Stimulated activated CD4-positive, alpha-beta T cell treated with anti-CD3 and anti-CD28 coated beads, TNF-alpha, amount 100 ng/mL, for 1 hour (primary cell): ENCODE results near the gene SMARCA4.
A peak's percentile ranks its signal among the peaks of the same experiment; 100 is the strongest.
"Not testable (repeated sequence)": the region's sequence is repeated elsewhere in the genome, so short reads cannot be mapped to it uniquely, and the experiment has no call there.

Experiments used
- DNase-seq, 3 donors: peaks; one replicate each; pipeline ENCODE4 v3.0.0-alpha.2; 2020; ENCODE audit warnings: low read depth in 3 of 3, low spot score in 1 of 3

Gene SMARCA4

GRCh38 chr19:11059511-11060358 lies 98.9 kb downstream of the SMARCA4 start:
- DNase-seq: no peak

GRCh38 chr19:11061952-11062351 lies 101.1 kb downstream of the SMARCA4 start:
- no peak for DNase-seq

DNA sequence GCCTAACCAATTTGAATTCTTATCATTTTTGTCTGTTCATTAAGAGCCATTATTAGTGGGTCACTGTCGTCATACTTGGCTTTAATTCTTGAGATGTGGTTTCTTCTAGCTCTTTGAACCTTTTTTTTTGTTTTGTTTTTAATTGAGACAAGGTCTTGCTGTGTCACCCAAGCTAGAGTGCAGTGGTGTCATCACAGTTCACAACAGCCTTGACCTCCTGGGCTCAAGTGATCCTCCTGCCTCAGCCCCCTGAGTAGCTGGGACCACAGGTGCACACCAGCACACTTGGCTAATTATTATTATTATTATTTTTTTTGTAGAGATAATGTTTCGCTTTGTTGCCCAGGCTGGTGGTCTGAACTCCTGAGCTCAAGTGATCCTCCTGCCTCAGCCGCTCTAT lies 102.6 kb downstream of the SMARCA4 start:
- no peak for DNase-seq

- no peak for DNase-seq
Observed at GRCh38 chr19:11064831-11065303, 104.0 kb downstream of the SMARCA4 start.

DNA sequence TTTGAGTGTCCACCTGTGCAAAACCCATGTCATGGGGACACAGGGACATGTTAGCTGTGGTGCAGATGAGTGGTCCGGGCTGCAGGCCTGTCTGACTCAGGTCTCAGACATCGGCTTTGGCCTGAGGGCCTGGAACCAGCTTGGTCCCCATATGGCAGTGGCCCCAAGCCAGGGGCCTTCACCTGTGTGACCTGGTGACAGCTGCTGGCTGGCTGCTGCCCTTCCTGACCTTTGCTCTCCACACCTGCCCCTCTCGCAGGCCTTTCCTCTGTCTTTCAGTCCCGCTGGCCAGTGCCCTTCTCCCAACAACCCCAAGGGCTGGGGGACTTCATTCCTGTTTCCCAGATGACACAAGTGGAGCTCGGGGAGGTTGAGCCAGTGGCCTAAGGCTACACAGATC lies 105.5 kb downstream of the SMARCA4 start:
- DNase-seq: no peak

- no peak for DNase-seq
Observed at GRCh38 chr19:11067356-11068113, 106.7 kb downstream of the SMARCA4 start.

DNA sequence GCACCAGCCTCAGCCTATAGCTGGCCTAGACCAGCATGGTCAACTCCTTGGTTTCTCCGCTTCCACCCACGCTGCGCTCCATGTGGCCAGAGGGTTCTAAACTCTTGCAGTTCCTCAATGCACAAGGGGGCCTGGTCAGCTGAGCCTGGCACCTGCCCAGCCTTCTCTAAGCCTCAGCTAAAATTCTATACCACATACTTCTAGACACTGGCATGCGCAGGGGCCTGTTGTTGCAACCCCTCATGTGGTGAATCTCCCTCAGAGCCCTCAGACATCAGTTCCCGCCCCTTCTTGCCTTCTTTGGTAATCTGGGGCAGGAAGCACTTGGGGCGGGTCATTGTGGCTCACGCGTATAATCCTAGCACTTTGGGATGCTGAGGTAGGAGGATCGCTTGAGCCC lies 108.7 kb downstream of the SMARCA4 start:
- DNase-seq: no peak

- no peak for DNase-seq
Observed at GRCh38 chr19:11070123-11070522, 109.3 kb downstream of the SMARCA4 start.

- DNase-seq: no peak
Observed at GRCh38 chr19:11073568-11073967, 112.7 kb downstream of the SMARCA4 start.

DNA sequence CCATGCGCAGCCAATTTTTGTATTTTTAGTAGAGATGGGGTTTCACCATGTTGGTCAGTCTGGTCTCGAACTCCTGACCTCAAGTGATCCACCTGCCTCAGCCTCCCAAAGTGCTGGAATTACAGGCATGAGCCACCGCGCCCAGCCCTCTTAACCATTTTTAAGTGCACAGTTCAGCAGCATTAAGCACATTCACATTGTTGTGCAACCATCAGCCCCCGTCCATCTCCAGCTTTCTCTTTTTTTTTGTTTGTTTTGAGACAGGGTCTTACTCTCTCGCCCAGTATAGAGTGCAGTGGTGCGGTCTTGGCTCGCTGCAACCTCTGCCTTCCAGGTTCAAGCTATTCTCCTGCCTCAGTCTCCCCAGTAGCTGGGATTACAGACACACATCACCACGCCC lies 116.0 kb downstream of the SMARCA4 start:
- DNase-seq: not testable (repeated sequence)

GRCh38 chr19:11078893-11079292 lies 118.1 kb downstream of the SMARCA4 start:
- DNase-seq: no peak

GRCh38 chr19:11079999-11080398 lies 119.2 kb downstream of the SMARCA4 start:
- DNase-seq: no peak

GRCh38 chr19:11087870-11088505 lies 127.2 kb downstream of the SMARCA4 start:
- no peak for DNase-seq

DNA sequence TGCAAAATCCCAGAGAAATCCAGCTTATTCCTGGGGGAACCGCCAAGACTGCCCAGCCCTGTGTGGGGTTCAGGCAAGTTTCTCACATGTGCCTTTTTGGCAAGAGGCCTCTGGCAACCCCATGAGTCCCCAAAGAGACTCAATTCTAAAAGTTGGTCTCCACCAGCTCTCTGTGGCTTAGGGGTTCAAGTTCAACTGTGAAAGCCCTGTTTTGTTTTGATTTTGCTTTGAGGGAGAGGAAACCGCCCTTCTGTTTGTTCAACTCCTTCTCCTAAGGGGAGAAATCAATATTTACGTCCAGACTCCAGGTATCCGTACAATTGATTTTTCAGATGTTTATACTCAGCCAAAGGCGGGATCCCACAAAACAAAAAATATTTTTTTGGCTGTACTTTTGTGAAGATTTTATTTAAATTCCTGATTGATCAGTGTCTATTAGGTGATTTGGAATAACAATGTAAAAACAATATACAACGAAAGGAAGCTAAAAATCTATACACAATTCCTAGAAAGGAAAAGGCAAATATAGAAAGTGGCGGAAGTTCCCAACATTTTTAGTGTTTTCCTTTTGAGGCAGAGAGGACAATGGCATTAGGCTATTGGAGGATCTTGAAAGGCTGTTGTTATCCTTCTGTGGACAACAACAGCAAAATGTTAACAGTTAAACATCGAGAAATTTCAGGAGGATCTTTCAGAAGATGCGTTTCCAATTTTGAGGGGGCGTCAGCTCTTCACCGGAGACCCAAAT lies 127.8 kb downstream of the SMARCA4 start:
- DNase-seq: no peak

- DNase-seq: peak; percentile 38 to 51 (median 49)
Observed at GRCh38 chr19:11089254-11090013, 128.6 kb downstream of the SMARCA4 start, which contains the start of gene LDLR. Gene LDLR (plus strand): TSS chr19:11089463. CDS start chr19:11089549, 86 bp downstream.

DNA sequence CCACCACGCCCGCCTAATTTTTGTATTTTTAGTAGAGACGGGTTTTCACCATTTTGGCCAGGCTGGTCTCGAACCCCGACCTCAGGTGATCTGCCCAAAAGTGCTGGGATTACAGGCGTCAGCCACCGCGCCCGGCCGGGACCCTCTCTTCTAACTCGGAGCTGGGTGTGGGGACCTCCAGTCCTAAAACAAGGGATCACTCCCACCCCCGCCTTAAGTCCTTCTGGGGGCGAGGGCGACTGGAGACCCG lies 129.1 kb downstream of the SMARCA4 start:
- not testable (repeated sequence) for DNase-seq

DNA sequence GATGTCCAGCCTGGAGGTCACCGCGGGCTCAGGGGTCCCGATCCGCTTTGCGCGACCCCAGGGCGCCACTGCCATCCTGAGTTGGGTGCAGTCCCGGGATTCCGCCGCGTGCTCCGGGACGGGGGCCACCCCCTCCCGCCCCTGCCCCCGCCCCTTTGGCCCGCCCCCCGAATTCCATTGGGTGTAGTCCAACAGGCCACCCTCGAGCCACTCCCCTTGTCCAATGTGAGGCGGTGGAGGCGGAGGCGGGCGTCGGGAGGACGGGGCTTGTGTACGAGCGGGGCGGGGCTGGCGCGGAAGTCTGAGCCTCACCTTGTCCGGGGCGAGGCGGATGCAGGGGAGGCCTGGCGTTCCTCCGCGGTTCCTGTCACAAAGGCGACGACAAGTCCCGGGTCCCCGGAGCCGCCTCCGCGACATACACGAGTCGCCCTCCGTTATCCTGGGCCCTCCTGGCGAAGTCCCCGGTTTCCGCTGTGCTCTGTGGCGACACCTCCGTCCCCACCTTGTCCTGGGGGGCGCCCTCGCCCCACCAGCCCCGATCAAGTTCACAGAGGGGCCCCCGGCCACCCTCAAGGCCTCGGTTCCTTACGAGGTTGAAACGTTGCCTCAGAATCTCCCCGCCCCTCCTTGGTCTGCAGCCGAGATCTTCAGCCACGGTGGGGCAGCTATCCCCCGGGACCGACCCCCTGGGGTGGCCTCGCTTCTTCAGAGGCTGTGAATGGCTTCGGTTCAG lies 129.6 kb downstream of the SMARCA4 start:
- peak; percentile 90 to 94 (median 94) for DNase-seq

DNA sequence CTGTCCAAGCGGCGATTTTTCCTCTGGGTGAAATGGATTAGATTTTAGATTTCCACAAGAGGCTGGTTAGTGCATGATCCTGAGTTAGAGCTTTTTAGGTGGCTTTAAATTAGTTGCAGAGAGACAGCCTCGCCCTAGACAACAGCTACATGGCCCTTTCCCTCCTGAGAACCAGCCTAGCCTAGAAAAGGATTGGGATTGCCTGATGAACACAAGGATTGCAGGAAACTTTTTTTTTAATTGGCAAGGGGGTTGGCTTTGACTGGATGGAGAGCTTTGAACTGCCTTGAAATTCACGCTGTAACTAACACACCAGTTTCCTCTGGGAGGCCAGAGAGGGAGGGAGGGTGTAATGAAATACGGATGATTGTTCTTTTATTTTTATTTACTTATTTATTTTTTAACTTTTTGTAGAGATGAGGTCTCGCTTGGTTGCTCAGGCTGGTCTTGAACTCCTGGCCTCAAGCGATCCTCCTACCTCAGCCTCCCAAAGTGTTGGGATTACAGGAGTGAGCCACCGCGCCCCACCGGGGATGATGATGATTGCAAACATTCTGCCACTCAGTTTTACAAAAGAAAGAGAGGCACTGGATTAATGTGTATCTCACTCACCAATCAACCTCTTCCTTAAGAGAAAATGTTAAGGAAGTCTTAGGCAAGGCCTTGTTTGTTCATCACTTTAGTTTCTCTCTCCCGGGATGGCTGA lies 130.3 kb downstream of the SMARCA4 start:
- DNase-seq: no peak

DNA sequence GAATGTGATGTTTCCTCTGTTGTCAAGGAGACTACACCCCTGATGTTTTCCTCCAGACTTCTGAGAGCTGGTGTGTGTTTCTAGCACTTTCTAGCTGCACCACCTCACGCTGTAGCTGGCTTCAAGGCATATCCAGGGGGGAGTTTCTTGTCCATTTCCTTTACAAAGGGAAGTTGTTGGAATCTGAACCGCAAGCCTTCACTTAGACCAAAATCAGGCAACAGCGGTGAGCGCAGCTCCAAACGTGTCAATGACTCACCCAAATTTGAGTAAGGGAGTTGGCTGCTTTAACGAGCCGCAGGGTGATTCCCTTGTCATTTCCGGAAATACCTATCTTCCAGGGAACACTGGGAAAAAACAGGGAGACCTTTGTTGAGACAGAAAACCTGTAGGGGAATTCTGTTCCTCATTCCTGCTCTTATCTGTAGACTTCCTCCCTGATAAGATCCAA lies 130.9 kb downstream of the SMARCA4 start:
- peak in 2 of 3 donors; percentile 18 to 25 for DNase-seq
